Astrocyte (in vitro differentiated cells and primary cell): ENCODE measurements around the gene ETFA. TPM values are rescaled to one million over a fixed set of nuclear protein-coding genes. Genes with fewer than 3 reads are reported as not detected.

ENCODE experiments used
- DNase-seq: peaks from one replicate; pipeline ENCODE4 v3.0.0-alpha.2; 2010; ENCODE audit warnings: low read depth
- FAIRE-seq: peaks from 2 replicates; lab custom pipeline; 2011; peaks lifted over from hg19 to GRCh38; lab: Jason Lieb, UNC
- H2AFZ ChIP-seq: 2 replicates; pipeline ENCODE4 v1.6.0; 2012; ENCODE audit warnings: low read depth, low read length, inconsistent platforms
- H3K27ac ChIP-seq: 2 replicates; pipeline ENCODE4 v1.5.1; 2011; ENCODE audit warnings: low read depth, low read length, inconsistent platforms
- H3K27me3 ChIP-seq: 2 replicates; pipeline ENCODE4 v1.6.0; 2011; ENCODE audit warnings: low read length, inconsistent platforms; ENCODE audit not compliant: insufficient read depth
- H3K36me3 ChIP-seq: 2 replicates; pipeline ENCODE4 v1.5.1; 2011; ENCODE audit warnings: low read length, inconsistent platforms; ENCODE audit not compliant: insufficient read depth
- H3K4me1 ChIP-seq: 2 replicates; pipeline ENCODE4 v1.5.1; 2011; ENCODE audit warnings: low read length, inconsistent platforms; ENCODE audit not compliant: insufficient read depth
- H3K4me2 ChIP-seq: 2 replicates; pipeline ENCODE4 v1.6.0; 2012; ENCODE audit warnings: low read length, inconsistent platforms
- H3K4me3 ChIP-seq: 2 replicates; pipeline ENCODE4 v1.5.1; 2011; ENCODE audit warnings: low read depth, mild to moderate bottlenecking, low read length, inconsistent platforms; ENCODE audit not compliant: insufficient read depth
- H3K79me2 ChIP-seq: 2 replicates; pipeline ENCODE4 v1.6.0; 2012; ENCODE audit warnings: mild to moderate bottlenecking, low read length, inconsistent platforms; ENCODE audit not compliant: insufficient read depth
- H3K9ac ChIP-seq: 2 replicates; pipeline ENCODE4 v1.6.0; 2012; ENCODE audit warnings: mild to moderate bottlenecking, low read length, inconsistent platforms
- H3K9me3 ChIP-seq: 2 replicates; pipeline ENCODE4 v1.5.1; 2012; ENCODE audit warnings: low read depth, mild to moderate bottlenecking, low read length, inconsistent platforms; ENCODE audit not compliant: insufficient read depth
- H4K20me1 ChIP-seq: 2 replicates; pipeline ENCODE4 v1.6.0; 2012; ENCODE audit warnings: low read length, inconsistent platforms; ENCODE audit not compliant: insufficient read depth
- H3K27ac Mint-ChIP-seq: one replicate; pipeline ENCODE4 v1.8.0; 2021; ENCODE audit warnings: mild to moderate bottlenecking, mixed read lengths; ENCODE audit not compliant: unreplicated experiment
- H3K27me3 Mint-ChIP-seq: one replicate; pipeline ENCODE4 v1.8.0; 2021; ENCODE audit warnings: low read depth, mixed read lengths; ENCODE audit not compliant: unreplicated experiment
- H3K36me3 Mint-ChIP-seq: one replicate; pipeline ENCODE4 v1.8.0; 2021; ENCODE audit warnings: low read depth, mixed read lengths; ENCODE audit not compliant: unreplicated experiment
- H3K4me1 Mint-ChIP-seq: one replicate; pipeline ENCODE4 v1.8.0; 2021; ENCODE audit warnings: low read depth, mixed read lengths; ENCODE audit not compliant: unreplicated experiment
- H3K4me3 Mint-ChIP-seq: one replicate; pipeline ENCODE4 v1.8.0; 2021; ENCODE audit warnings: mild to moderate bottlenecking, moderate library complexity, mixed read lengths; ENCODE audit not compliant: unreplicated experiment
- H3K9me3 Mint-ChIP-seq: one replicate; pipeline ENCODE4 v1.8.0; 2021; ENCODE audit warnings: mild to moderate bottlenecking, mixed read lengths; ENCODE audit not compliant: unreplicated experiment
- EZH2 ChIP-seq: IDR thresholded peaks from 2 replicates; pipeline ENCODE4 v1.6.1; 2012; ENCODE audit warnings: mild to moderate bottlenecking, low read length, inconsistent platforms; ENCODE audit not compliant: insufficient read depth
- total RNA-seq: library from RNA; stranded (reverse); gene quantifications from 2 replicates; pipeline ENCODE4 v1.2.1, GENCODE V29; 2021
- TF ChIP-seq, protein P1 (sequence below): IDR thresholded peaks from 2 replicates; pipeline ENCODE4 v1.5.1; 2011; ENCODE audit warnings: low read depth, mild to moderate bottlenecking, inconsistent platforms, low read length, moderate library complexity; ENCODE audit not compliant: insufficient read depth

The ETFA gene
- total RNA-seq, 1 donor from 2014 or later, result 126 TPM

DNA sequence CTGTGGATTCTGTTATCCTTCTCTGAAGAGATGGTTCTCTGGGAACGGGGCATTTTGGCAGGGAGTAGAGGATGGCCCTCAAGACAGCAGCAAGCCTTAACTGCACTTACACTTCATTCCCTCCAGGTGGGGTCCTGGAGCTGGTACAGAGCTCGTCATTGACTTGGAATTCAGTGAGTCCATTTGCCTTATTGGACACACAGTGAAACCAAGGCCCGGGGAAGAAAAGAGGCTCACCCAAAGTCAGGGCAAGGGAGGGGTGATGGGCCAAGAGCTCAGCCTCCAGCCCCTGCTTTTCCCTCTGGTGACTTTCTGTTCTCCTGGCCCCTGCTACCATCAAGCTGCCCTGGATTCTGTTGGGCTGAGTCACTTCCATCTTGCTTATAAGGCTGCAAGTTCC is 125.6 kb downstream of the ETFA start:
- Histone ChIP-seq H3K36me3 (no peaks in the 10 kb centered on the region), H3K4me1 (peaks cover 13% of the 10 kb centered on the region), H4K20me1 (no peaks in the 10 kb centered on the region), H3K4me2 (peak overlapping the region; percentile 59), H3K4me3 (no peak overlapping the region), H2AFZ (peak overlapping the region; percentile 13), H3K27ac (no peak overlapping the region), H3K79me2 (no peaks in the 10 kb centered on the region), H3K9ac (no peak overlapping the region), H3K27me3 (peaks cover 10% of the 10 kb centered on the region), H3K9me3 (no peaks in the 10 kb centered on the region)
- Mint-ChIP-seq H3K9me3 (peaks cover 2% of the 10 kb centered on the region), H3K36me3 (no peaks in the 10 kb centered on the region), H3K4me3 (no peak overlapping the region), H3K27ac (peak overlapping the region; percentile 7), H3K4me1 (peaks cover 10% of the 10 kb centered on the region), H3K27me3 (peaks cover 19% of the 10 kb centered on the region)
- FAIRE-seq, result no peak
- DNase-seq, result peak; percentile 49
- TF ChIP-seq, protein P1, sequence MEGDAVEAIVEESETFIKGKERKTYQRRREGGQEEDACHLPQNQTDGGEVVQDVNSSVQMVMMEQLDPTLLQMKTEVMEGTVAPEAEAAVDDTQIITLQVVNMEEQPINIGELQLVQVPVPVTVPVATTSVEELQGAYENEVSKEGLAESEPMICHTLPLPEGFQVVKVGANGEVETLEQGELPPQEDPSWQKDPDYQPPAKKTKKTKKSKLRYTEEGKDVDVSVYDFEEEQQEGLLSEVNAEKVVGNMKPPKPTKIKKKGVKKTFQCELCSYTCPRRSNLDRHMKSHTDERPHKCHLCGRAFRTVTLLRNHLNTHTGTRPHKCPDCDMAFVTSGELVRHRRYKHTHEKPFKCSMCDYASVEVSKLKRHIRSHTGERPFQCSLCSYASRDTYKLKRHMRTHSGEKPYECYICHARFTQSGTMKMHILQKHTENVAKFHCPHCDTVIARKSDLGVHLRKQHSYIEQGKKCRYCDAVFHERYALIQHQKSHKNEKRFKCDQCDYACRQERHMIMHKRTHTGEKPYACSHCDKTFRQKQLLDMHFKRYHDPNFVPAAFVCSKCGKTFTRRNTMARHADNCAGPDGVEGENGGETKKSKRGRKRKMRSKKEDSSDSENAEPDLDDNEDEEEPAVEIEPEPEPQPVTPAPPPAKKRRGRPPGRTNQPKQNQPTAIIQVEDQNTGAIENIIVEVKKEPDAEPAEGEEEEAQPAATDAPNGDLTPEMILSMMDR, result peak; percentile 53
- TF ChIP-seq EZH2, result no peak

DNA sequence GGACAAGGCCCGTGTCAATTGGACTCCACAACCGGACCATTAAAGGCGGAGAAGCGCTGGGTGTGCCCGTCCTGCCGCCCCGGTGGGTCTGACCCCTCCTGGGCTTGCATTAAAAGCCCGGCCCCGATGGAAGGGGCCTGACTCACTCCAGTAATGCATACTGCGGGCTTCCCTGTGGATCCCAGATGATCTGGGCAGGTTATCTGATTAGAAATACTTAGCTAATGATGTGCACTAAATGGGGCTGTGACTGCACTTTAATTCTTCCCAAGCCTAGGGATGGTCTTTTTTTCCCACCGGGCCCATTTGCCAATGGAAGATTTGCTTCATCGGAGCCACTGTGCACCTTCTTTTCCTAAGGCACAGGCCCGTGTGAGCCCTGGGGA is 126.6 kb downstream of the ETFA start:
- Histone ChIP-seq H3K27me3 (peaks cover 8% of the 10 kb centered on the region), H3K79me2 (no peaks in the 10 kb centered on the region), H4K20me1 (no peaks in the 10 kb centered on the region), H3K9ac (no peak overlapping the region), H3K4me2 (no peak overlapping the region), H3K4me1 (peaks cover 10% of the 10 kb centered on the region), H2AFZ (no peak overlapping the region), H3K4me3 (no peak overlapping the region), H3K9me3 (no peaks in the 10 kb centered on the region), H3K27ac (no peak overlapping the region), H3K36me3 (no peaks in the 10 kb centered on the region)
- Mint-ChIP-seq H3K4me1 (peaks cover 10% of the 10 kb centered on the region), H3K27me3 (peaks cover 11% of the 10 kb centered on the region), H3K27ac (no peak overlapping the region), H3K9me3 (peaks cover 2% of the 10 kb centered on the region), H3K36me3 (no peaks in the 10 kb centered on the region), H3K4me3 (no peak overlapping the region)
- DNase-seq, result no peak
- FAIRE-seq, result no peak
- TF ChIP-seq EZH2, result no peak
- TF ChIP-seq, protein P1, result no peak

DNA sequence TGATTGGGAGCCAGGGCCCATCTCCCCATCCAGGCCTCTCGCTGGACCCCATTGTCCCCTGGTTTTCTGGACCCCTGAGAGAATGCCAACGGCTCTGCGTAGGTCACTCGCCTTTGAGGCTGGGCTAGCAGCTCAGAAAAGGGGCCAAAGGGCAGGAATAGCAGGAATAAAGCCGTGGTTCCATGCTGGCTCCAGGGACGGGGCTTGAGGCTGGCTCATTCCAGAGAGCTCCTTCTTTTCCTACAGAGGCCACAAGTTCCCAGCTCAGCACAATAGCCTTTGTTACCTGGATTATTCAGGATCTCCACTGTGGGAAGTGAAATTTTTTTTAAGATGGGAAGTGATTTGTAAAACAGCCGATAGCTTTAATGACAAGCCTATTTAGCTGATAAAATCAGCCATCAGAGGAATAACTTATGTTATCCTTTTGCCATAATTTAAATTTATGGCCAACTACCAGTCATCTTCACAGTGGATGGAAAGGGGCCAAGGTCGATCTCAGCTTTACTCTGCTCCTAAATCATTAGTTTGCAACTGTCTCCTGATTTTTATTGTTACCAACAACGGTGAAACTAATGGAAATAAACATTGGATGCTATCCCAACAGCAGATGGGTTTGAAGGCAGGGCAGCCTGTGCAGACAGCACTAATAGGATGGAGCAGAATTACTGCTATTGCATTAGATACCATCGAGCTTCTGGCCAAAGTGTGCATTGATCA is 127.2 kb downstream of the ETFA start:
- no peak overlapping the region for H3K4me3 Mint-ChIP-seq
- Histone ChIP-seq H3K36me3 (no peaks in the 10 kb centered on the region), H3K27ac (no peak overlapping the region), H3K9me3 (no peaks in the 10 kb centered on the region), H3K4me1 (peaks cover 10% of the 10 kb centered on the region), H3K79me2 (no peaks in the 10 kb centered on the region), H3K9ac (no peak overlapping the region), H2AFZ (no peak overlapping the region), H3K27me3 (peaks cover 8% of the 10 kb centered on the region), H3K4me2 (no peak overlapping the region), H3K4me3 (no peak overlapping the region), H4K20me1 (no peaks in the 10 kb centered on the region)
- FAIRE-seq, result no peak
- H3K4me1 Mint-ChIP-seq, result peaks cover 10% of the 10 kb centered on the region
- no peaks in the 10 kb centered on the region for H3K36me3 Mint-ChIP-seq
- TF ChIP-seq, protein P1, result no peak
- TF ChIP-seq EZH2, result no peak
- H3K9me3 Mint-ChIP-seq, result peaks cover 2% of the 10 kb centered on the region
- peaks cover 7% of the 10 kb centered on the region for H3K27me3 Mint-ChIP-seq
- no peak for DNase-seq
- H3K27ac Mint-ChIP-seq, result no peak overlapping the region
